K562 (cell line): Measurements from ENCODE around the gene COL28A1.

Source experiments
- AFF4 ChIP-seq: sonication (generic); formaldehyde crosslinking; IDR thresholded peaks from 2 replicates; pipeline ENCODE4 v1.8.0; 2023; ENCODE audit warnings: mild to moderate bottlenecking, missing genetic modification reagents
- CTCF ChIP-seq, 3 experiments: IDR thresholded peaks in 2 of 3; conservative IDR thresholded peaks in 1 of 3; 2 replicates each; pipeline ENCODE4 v1.5.1; 2011 to 2012; ENCODE audit warnings: low read length in 3 of 3, mild to moderate bottlenecking in 3 of 3, control low read depth in 2 of 3, improper control_type of control experiment in 1 of 3, inconsistent platforms in 1 of 3, low read depth in 1 of 3, mixed read lengths in 1 of 3, moderate library complexity in 1 of 3; ENCODE audit not compliant: insufficient read depth in 2 of 3
- FOS ChIP-seq: IDR thresholded peaks from 3 replicates; pipeline ENCODE4 v1.6.1; 2011; ENCODE audit not compliant: insufficient read length; ENCODE audit errors: extremely low read depth
- KDM5B ChIP-seq: fragments of 200-600 bp; sonication (generic); IDR thresholded peaks from 2 replicates; pipeline ENCODE4 v1.6.1; 2012; ENCODE audit warnings: low read depth, mild to moderate bottlenecking, moderate library complexity, low read length, control low read depth, inconsistent platforms; ENCODE audit not compliant: insufficient replicate concordance
- PKNOX1 ChIP-seq: fragments of 450-650 bp; IDR thresholded peaks from 2 replicates; pipeline ENCODE4 v1.6.1; 2016
- POLR2A ChIP-seq: fragments of 450-650 bp; conservative IDR thresholded peaks from 2 replicates; pipeline ENCODE4 v1.6.1; 2016
- PTBP1 ChIP-seq: fragments of 200-400 bp; formaldehyde crosslinking; IDR thresholded peaks from 2 replicates; pipeline ENCODE4 v1.6.1; 2017; ENCODE audit warnings: low read depth, low read length
- RCOR1 ChIP-seq, 2 experiments: IDR thresholded peaks; 2 replicates each; pipeline ENCODE4 v1.6.1; 2012; ENCODE audit warnings: low read depth in 2 of 2, low read length in 2 of 2, borderline replicate concordance in 1 of 2, improper control_type of control experiment in 1 of 2
- SAFB2 ChIP-seq: fragments of 200-400 bp; formaldehyde crosslinking; IDR thresholded peaks from 2 replicates; pipeline ENCODE4 v1.6.1; 2018; ENCODE audit warnings: borderline replicate concordance, low read length, low read depth, moderate library complexity; ENCODE audit not compliant: severe bottlenecking
- SMC3 ChIP-seq: conservative IDR thresholded peaks from 2 replicates; pipeline ENCODE4 v1.6.1; 2011; ENCODE audit warnings: low read depth, low read length, improper control_type of control experiment; ENCODE audit not compliant: insufficient read depth
- TOE1 ChIP-seq, 2 experiments: fragments of 450-650 bp in 1 of 2; sonication (generic) in 1 of 2; formaldehyde crosslinking in 1 of 2; IDR thresholded peaks; 2 replicates each; pipeline versions ENCODE4 v1.7.1 to v1.8.0; 2016 to 2022; ENCODE audit warnings: borderline replicate concordance in 2 of 2, mild to moderate bottlenecking in 2 of 2, antibody characterized with exemption in 1 of 2, inconsistent platforms in 1 of 2, low read depth in 1 of 2, missing genetic modification reagents in 1 of 2, moderate library complexity in 1 of 2
- ZNF174 ChIP-seq: fragments of 250-450 bp; sonication (Bioruptor Pico); IDR thresholded peaks from 2 replicates; pipeline ENCODE4 v1.4.0; 2020; ENCODE audit warnings: mild to moderate bottlenecking

GRCh38 chr7:7583731-7584130 lies 48.1 kb upstream of the COL28A1 start:
- TF ChIP-seq SMC3, result no peak
- no peak for TF ChIP-seq CTCF (IDR thresholded peaks at IDR 0.05 in 2 of 3, conservative IDR thresholded peaks at IDR 0.05 in 1 of 3; ENCODE audit: insufficient read depth in 2 of 3, low read depth in 1 of 3, low read length in 3 of 3)
- TF ChIP-seq FOS, result no peak
- no peak for TF ChIP-seq RCOR1 (IDR thresholded peaks at IDR 0.05; ENCODE audit: borderline replicate concordance in 1 of 2, low read depth in 2 of 2, low read length in 2 of 2)
- no peak for TF ChIP-seq PKNOX1
- TF ChIP-seq KDM5B, result no peak
- no peak for TF ChIP-seq POLR2A
- TF ChIP-seq PTBP1, result no peak
- TF ChIP-seq AFF4 (CRISPR knock-in tag), result no peak
- TF ChIP-seq ZNF174 (CRISPR knock-in tag), result no peak
- no peak for TF ChIP-seq TOE1 (IDR thresholded peaks at IDR 0.05; ENCODE audit: borderline replicate concordance)
- TF ChIP-seq TOE1 (CRISPR knock-in tag; IDR thresholded peaks at IDR 0.05; ENCODE audit: borderline replicate concordance, low read depth), result no peak
- TF ChIP-seq SAFB2, result no peak
